ENCODE results near the gene MRPS26. TPM values are rescaled to one million over a fixed set of nuclear protein-coding genes. Genes with fewer than 3 reads are reported as not detected.
A peak's percentile ranks its signal among the peaks of the same experiment; 100 is the strongest.

The MRPS26 gene
- total and polyA plus RNA-seq, 2 of the 13 experiments (the other 11 are each of a cell fraction or from before 2014, with no cell fraction given), result 89.8 to 187 TPM

DNA sequence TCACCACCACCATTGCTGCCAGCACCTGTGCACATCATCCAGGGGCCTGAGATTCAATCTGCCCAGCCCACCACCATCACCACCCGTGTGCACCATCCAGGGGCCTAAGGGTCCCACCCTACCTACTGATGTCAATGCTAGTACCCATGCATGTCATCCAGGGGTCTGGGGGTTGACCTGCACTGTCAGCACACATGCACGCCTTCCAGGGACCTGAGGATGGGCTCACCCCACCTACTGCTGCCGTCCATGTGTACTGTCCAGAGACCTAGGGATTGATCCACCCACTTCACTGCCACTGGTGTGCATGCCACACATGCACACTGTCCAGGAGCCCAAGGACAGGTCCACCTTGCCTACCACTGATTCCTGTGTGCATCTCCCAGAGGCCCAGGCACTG, 13.6 kb downstream of the MRPS26 start:
- ChIA-PET POLR2A (no interaction called here), CTCF (ENCODE audit: low intra/inter-chr PET ratio, low total read pairs) (no interaction called here)
- Histone ChIP-seq H3K9me3 (ENCODE audit: low read length) (no peaks in the 10 kb centered on the region), H3K9ac (ENCODE audit: insufficient read depth, low read depth, low read length) (no peak overlapping the region), H2AFZ (ENCODE audit: low read length) (no peak overlapping the region), H4K20me1 (ENCODE audit: insufficient read depth, low read length) (no peaks in the 10 kb centered on the region), H3K79me2 (ENCODE audit: insufficient read depth, low read length) (no peaks in the 10 kb centered on the region), H3K4me2 (ENCODE audit: low read depth, low read length) (no peak overlapping the region), H3K4me1 (ENCODE audit: insufficient read depth, low read length) (peaks cover 8% of the 10 kb centered on the region), H3K36me3 (replicated peaks in 1 of 2; ENCODE audit: control insufficient read depth in 1 of 2, insufficient read depth in 2 of 2, low read length in 2 of 2) (no peaks in the 10 kb centered on the region), H3K4me3 (replicated peaks in 1 of 3; ENCODE audit: insufficient read depth in 1 of 3, low read depth in 2 of 3, low read length in 3 of 3) (no peak overlapping the region), H3K27ac (ENCODE audit: extremely low read length, insufficient read depth, low read length) (no peak overlapping the region), H3K27me3 (ENCODE audit: control insufficient read depth in 1 of 2, insufficient read depth in 2 of 2, low read length in 2 of 2) (peaks cover 0 to 3% of the 10 kb centered on the region in 2 experiments; a peak in 1 of 5 replicates)
- FAIRE-seq, result no peak
- no TSS peak for BruUV-seq (replicated peaks)
- intact Hi-C loops (cut with micrococcal nuclease; ENCODE audit: unreplicated experiment), result no loop called here
- WGBS (ENCODE audit: low lambda C conversion rate), result 38% methylated on average over 3 of the region's 3 CpGs
- DNase-seq (ENCODE audit: low spot score), result no peak
- TF ChIP-seq ZNF138 (CRISPR knock-in tag; IDR thresholded peaks at IDR 0.05; ENCODE audit: low read depth) (0 out of 2 replicates have a peak, but pooled peaks have one; percentile 78), MXD1 (CRISPR knock-in tag; IDR thresholded peaks at IDR 0.05) (0 out of 2 replicates have a peak, but pooled peaks have one; percentile 19), ZNF768 (CRISPR knock-in tag; IDR thresholded peaks at IDR 0.05) (0 out of 2 replicates have a peak, but pooled peaks have one; percentile 22), NFE2L1 (CRISPR knock-in tag; IDR thresholded peaks at IDR 0.05; ENCODE audit: borderline replicate concordance) (0 out of 2 replicates have a peak, but pooled peaks have one; percentile 27), MYNN (CRISPR knock-in tag; IDR thresholded peaks at IDR 0.05; ENCODE audit: low read depth) (no peak), ZFP41 (CRISPR knock-in tag; IDR thresholded peaks at IDR 0.05; ENCODE audit: borderline replicate concordance) (no peak), CERS6 (CRISPR knock-in tag; IDR thresholded peaks at IDR 0.05) (0 out of 2 replicates have a peak, but pooled peaks have one; percentile 21), NKX3-1 (CRISPR knock-in tag; IDR thresholded peaks at IDR 0.05) (no peak), ZNF609 (CRISPR knock-in tag; IDR thresholded peaks at IDR 0.05; ENCODE audit: borderline replicate concordance) (0 out of 2 replicates have a peak, but pooled peaks have one; percentile 16), ZNF576 (CRISPR knock-in tag; IDR thresholded peaks at IDR 0.05) (no peak), PHB2 (IDR thresholded peaks at IDR 0.05; ENCODE audit: partially characterized antibody) (no peak), SAP130 (CRISPR knock-in tag; IDR thresholded peaks at IDR 0.05; ENCODE audit: low read depth) (no peak)
- ATAC-seq, result peak; percentile 33
- in situ Hi-C loops (cut with HindIII; ENCODE audit: extremely low pct_ligation_motif_present, low pct_unique_long_range_greater_than_20kb), result loop anchor here (10.0 kb wide), 1 partner anchor 55 kb away; no protein-coding TSS in a partner anchor
